RCC 7860 (cell line): ENCODE data around the gene FDXR.
"Not testable (repeated sequence)": the region's sequence is repeated elsewhere in the genome, so short reads cannot be mapped to it uniquely, and the experiment has no call there.

Experiments used
- DNase-seq: peaks from one replicate; pipeline ENCODE4 v3.0.0-alpha.2; 2015; ENCODE audit warnings: low spot score
- FAIRE-seq: peaks from 2 replicates; lab custom pipeline; 2012; peaks lifted over from hg19 to GRCh38; lab: Jason Lieb, UNC

The FDXR gene, protein sequence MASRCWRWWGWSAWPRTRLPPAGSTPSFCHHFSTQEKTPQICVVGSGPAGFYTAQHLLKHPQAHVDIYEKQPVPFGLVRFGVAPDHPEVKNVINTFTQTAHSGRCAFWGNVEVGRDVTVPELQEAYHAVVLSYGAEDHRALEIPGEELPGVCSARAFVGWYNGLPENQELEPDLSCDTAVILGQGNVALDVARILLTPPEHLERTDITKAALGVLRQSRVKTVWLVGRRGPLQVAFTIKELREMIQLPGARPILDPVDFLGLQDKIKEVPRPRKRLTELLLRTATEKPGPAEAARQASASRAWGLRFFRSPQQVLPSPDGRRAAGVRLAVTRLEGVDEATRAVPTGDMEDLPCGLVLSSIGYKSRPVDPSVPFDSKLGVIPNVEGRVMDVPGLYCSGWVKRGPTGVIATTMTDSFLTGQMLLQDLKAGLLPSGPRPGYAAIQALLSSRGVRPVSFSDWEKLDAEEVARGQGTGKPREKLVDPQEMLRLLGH

DNA sequence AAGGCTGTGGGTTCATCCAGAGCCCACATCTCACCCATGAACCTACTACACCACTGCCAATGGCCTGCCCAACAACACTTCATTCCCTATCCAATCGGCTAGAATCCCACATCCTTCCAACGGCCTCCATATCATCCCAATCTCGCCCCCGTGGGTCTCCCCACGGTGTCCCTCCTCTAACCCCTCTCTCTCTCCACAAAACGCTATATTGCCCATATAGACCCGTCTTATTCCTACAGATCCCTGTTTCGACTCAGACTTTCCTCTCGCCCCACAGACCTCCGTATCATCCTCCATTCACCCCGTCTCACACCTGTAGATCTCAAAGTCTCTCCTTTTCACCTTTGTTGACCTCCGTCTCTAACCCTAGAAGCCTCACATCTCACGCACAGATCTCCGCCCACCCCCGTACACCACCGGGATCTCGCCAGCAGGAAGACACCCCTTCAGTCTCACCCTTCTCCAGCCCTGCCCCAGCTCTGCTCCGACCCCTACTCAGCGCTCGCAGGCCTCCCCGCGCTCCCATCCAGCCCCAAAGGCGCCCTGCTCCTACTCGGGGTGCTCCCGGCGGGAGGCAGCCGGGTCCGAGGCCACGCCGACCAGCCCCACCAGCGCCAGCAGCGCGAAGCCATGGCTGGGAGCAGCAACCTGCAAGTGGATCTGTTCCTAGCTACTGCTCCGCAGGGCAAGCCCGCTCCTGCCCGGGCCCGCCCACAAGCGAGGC lies at the start of gene FDXR:
FDXR (minus strand) TSS at position 682 of the 724 bp plus-strand sequence; CDS start at position 632, 50 bp downstream.
- no peak for FAIRE-seq
- DNase-seq: no peak

DNA sequence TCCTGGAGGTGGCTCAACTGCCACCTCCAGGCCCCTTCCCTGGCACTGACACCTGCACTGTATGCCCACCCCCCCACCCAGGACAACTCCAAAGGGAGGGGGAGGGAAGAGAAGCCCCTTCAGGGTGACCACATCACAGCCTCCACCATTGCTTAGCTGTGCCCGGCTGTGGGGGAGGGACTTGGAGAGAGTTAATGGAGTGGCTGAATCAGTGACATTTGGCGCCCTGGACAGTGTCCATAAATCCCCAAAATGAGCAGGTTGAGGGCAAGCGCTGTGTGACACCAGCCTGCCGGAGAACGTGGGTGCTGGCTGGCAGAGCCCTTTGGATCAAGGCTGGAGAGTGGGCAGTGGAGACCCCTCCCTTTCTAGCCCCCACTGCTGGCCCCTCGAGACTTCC lies 49.4 kb upstream of the FDXR start:
- DNase-seq (no peak), FAIRE-seq (no peak)

DNA sequence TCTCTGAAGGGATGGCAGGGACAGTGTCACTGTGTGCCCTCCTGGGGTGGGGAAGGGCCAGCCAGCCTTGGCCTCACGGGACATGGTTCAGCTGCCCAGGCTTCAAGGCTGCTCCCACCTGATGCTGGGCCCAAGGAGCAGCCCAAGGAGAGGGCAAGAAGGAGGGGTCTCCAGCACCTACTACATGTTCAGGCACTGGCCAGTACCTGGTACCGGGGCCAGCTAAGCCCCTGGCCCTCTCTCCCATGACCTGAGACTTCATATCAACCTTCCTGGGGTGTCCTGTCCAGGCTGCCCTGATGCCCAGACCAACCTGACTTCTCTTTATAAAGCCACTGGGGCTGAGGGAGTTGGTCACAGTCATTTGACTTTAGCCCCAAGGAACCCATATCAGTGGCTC lies 49.0 kb upstream of the FDXR start:
- DNase-seq: no peak
- FAIRE-seq: no peak

- no peak for FAIRE-seq
- DNase-seq: no peak
Observed at GRCh38 chr17:74921026-74921681, 48.4 kb upstream of the FDXR start.

DNA sequence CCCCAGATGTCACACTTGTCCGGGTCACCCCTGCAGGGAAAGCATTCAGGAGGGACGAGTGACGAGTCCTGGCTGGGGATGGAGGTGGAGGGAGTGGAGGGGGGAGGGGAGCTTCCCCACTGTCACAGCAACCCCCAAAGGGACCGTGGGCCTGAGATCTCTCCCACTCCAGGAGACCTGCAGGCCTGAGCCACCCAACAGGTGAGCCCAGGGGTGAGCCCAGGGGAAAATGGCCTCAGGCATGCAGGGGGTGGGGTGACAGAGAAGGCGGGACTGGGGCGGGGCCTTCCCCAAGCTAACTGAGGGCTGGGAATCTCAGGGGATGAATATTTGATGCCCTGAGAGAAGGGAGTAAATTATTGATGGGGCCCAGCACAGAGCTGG lies 47.8 kb upstream of the FDXR start:
- DNase-seq (no peak), FAIRE-seq (no peak)

GRCh38 chr17:74920306-74920620 lies 47.5 kb upstream of the FDXR start:
- no peak for FAIRE-seq
- DNase-seq: no peak

DNA sequence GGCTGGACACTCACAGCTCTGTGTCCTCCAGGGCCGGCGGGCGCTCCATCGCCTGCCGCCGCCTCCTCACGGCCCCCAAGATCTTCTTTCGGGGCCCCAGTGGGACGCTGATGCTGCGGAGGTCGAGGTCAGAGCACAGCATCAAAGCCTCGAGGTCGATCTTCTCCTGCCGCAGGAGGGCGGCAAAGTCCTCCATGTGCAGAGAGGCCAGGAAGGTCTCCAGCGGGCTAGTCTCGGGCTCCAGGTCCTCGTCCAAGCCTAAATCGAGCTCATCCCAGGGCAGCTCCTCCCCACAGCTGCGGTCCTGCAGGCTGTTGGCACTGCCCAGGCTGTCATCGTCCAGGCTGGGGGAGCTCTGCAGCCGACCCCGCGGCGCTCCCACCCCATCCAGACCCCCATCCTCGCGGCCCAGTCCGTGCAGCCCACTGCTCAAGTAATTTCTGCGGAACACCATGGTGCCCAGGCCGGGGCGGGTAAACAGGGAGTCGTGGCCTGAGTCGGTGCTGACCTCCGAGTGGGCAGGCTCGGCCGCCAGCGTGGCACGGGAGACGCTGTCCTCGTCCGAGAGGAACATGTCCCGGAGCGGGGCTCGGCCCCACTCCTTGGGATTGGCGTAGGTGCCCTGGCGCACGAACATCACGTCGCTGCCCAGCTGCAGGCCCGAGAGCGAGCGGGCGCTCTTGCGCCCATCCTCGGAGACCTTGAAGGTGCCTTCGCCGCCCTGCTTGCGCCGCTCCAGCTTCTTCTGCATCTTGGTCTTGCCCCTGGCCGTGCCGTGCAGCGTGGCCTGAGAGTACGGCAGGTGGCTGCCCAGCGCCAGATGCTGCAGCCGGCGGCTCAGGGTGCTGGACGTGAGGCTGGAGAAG lies 46.9 kb upstream of the FDXR start:
- FAIRE-seq (no peak), DNase-seq (no peak)

- FAIRE-seq: no peak
Observed at GRCh38 chr17:74918906-74919305, 46.1 kb upstream of the FDXR start.

DNA sequence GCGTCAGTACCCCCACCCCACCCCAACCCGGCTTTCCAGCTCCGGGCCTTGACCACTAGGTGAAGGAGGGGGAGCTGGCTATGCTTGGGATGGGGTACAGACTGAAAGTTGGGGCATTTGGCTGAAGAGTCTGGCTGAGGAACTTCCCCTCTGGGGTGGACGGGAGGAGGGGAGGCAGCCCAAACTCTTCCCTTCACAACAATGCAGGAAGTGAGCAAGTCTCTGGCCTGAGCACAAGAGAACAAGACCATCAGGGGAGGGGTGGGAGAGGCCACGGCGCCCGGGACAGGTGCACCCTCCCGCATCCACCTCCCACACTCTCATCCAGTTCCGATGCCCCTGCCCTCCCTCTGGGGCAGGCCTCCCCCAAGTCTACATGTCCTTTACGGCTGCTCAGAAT lies 44.6 kb upstream of the FDXR start:
- DNase-seq (no peak), FAIRE-seq (no peak)

More at GRCh38 chr17:74918906-74919305, 46.1 kb upstream of the FDXR start:
- no peak for DNase-seq

DNA sequence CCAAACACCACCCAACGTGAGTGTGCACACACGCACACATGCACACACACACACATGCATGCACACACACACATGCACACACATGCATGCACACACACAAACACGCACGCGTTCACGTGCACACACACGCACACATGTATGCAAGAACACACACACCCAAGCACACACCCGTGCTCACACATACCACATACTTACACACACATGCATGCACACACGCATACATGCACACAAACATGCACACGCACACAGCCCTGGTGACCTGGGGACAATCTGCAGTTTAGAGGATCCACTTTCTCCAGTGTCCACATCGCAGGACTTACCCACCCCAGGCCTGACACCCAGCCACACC lies 44.0 kb upstream of the FDXR start:
- no peak for FAIRE-seq

DNA sequence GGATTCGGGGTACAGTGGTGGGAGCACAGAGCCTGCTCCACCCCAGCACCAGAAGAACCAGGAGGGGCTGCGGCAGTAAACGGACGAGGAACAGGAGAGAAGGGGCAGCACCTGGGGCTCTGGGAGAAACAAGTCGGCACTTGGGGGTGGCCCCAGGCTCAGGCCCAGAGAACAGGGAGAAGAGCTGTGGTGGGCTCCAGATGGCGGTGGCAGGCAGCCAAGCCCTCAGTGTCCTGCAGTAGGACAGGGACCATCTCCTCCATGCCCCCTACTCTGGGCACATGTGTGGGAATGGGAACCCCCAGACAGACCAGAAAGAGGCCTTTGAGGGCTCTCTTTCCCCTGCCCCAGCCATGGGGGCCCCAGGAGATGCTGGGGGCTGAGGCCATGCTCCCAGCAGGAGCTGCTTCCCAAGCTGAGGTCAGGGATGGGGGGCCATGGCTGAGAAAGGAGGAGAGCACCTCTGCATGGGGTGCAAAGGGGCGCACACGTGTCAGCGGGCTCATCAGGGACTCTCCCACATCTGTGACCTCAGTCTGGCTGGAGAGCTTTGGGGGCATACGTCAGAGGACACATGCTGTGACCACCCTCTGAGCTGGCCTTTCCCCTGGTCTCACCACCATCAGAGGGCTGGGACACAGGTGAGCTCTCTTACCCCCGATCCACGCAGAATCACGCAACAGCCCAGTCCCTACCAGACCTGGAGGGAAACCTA lies 43.5 kb upstream of the FDXR start:
- no peak for DNase-seq
- FAIRE-seq: no peak

More for the DNA sequence above, 44.0 kb upstream of the FDXR start:
- DNase-seq: no peak

DNA sequence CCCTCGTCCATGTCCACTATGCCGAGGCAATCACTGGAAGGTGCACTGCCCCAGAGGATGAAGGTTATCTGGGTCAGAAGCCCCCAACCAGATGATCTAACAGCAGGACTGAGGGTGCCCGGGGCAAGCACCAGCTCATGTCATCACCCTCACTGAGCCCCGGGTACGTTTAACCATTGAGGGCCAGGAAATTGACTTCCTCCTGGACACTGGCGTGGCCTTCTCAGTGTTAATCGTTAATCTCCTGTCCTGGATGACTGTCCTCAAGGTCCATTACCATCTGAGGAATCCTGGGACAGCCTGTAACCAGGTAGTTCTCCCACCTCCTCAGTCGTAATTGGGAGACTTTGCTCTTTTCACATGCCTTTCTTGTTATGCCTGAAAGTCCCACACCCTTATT lies 38.6 kb upstream of the FDXR start:
- FAIRE-seq, DNase-seq: not testable (repeated sequence)

DNA sequence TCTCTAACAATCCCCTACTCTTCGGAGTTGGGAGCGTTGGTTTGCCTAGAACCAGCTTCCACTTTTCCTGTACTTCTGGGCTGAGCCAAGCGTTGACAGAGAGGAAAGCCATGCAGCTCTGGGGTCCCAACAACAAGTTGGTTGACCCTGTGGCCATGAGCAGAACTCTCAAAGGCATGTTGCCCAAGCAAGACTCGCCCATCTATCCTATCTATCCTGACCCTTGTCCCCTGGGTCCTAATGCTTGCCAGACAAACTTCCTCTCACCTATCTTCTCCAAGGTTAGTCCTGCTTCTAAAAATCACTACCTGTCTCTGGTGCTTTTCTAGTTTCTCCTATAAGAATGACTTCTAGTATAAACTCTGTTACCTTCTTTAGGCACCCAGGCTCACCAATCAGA lies 36.3 kb upstream of the FDXR start:
- DNase-seq, FAIRE-seq: not testable (repeated sequence)

GRCh38 chr17:74907012-74907411 lies 34.2 kb upstream of the FDXR start:
- no peak for FAIRE-seq
- no peak for DNase-seq

DNA sequence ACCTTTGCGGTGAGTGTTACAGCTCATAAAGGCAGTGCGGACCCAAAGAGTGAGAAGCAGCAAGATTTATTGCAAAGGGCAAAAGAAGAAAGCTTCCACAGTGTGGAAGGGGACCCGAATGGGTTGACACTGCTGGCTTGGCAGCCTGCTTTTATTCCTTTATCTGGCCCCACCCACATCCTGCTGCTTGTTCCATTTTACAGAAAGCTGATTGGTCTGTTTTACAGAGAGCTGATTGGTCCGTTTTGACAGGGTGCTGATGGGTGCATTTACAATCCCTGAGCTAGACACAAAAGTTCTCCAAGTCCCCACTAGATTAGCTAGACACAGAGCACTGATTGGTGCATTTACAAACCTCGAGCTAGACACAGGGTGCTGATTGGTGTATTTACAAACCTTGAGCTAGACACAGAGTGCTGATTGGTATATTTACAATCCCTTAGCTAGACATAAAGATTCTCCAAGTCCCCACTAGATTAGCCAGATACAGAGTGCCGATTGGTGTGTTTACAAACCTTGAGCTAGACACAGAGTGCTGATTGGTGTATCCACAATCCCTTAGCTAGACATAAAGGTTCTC lies 33.5 kb upstream of the FDXR start:
- not testable (repeated sequence) for DNase-seq, FAIRE-seq

- FAIRE-seq (no peak), DNase-seq (no peak)
Observed at GRCh38 chr17:74904687-74905409, 32.1 kb upstream of the FDXR start.

GRCh38 chr17:74903671-74904070 lies 30.9 kb upstream of the FDXR start:
- FAIRE-seq (no peak), DNase-seq (no peak)

- DNase-seq: no peak
- FAIRE-seq: no peak
Observed at GRCh38 chr17:74903034-74903433, 30.2 kb upstream of the FDXR start.
